SK-N-SH (cell line): ENCODE results near the gene ANKMY1. TPM values are rescaled to one million over a fixed set of nuclear protein-coding genes. Genes with fewer than 3 reads are reported as not detected.

Experiments used
- CTCF ChIA-PET: fragments of 300-600, 350-600 bp; formaldehyde crosslinking; extraction: SDS; loops from one replicate; lab custom pipeline; 2021; lab: Yijun Ruan, JAX
- POLR2A ChIA-PET: fragments of 350-600 bp; sonication (Branson Sonifier 250); formaldehyde crosslinking; extraction: SDS; loops from one replicate; lab custom pipeline; 2020; ENCODE audit warnings: antibody characterized with exemption, inconsistent platforms; lab: Yijun Ruan, JAX
- DNase-seq: peaks from one replicate; pipeline ENCODE4 v3.0.0; 2012
- H2AFZ ChIP-seq: fragments of 200-600 bp; sonication (generic); 2 replicates; pipeline ENCODE4 v1.8.1; 2016; ENCODE audit warnings: antibody characterized with exemption, mild to moderate bottlenecking, low read depth
- H3F3A ChIP-seq: fragments of 200-600 bp; sonication (generic); replicated peaks from 2 replicates; pipeline ENCODE3; 2016; ENCODE audit warnings: antibody characterized with exemption, mild to moderate bottlenecking; ENCODE audit not compliant: insufficient read depth
- H3K27ac ChIP-seq, 2 experiments: fragments of 200-500 bp in 1 of 2; fragments of 200-600 bp in 1 of 2; sonication (Bioruptor generic) in 1 of 2; sonication (generic), shearing (Covaris generic) in 1 of 2; 2 replicates each; pipeline versions ENCODE4 v1.5.1 to v1.6.1; 2014 to 2016; ENCODE audit warnings: low read depth in 2 of 2, inconsistent platforms in 1 of 2, low read length in 1 of 2, mild to moderate bottlenecking in 1 of 2, mixed read lengths in 1 of 2
- H3K27me3 ChIP-seq: fragments of 200-600 bp; sonication (generic), shearing (Covaris generic); 2 replicates; pipeline ENCODE4 v1.6.1; 2016; ENCODE audit warnings: mixed run types; ENCODE audit not compliant: insufficient read depth
- H3K36me3 ChIP-seq, 2 experiments: fragments of 200-500 bp in 1 of 2; fragments of 200-600 bp in 1 of 2; sonication (Bioruptor generic) in 1 of 2; sonication (generic) in 1 of 2; replicated peaks in 1 of 2; 2 replicates each; pipeline versions ENCODE3 to v1.5.1; 2014 to 2016; ENCODE audit warnings: low read length in 1 of 2, mild to moderate bottlenecking in 1 of 2; ENCODE audit not compliant: insufficient read depth in 2 of 2, control insufficient read depth in 1 of 2
- H3K4me1 ChIP-seq, 2 experiments: fragments of 200-500 bp in 1 of 2; fragments of 200-600 bp in 1 of 2; sonication (Bioruptor generic) in 1 of 2; sonication (generic), shearing (Covaris generic) in 1 of 2; 2 replicates each; pipeline versions ENCODE4 v1.5.1 to v1.6.1; 2014 to 2016; ENCODE audit warnings: low read depth in 1 of 2, low read length in 1 of 2, mixed run types in 1 of 2; ENCODE audit not compliant: insufficient read depth in 2 of 2, control insufficient read depth in 1 of 2
- H3K4me2 ChIP-seq: fragments of 200-600 bp; sonication (generic), shearing (Covaris generic); 2 replicates; pipeline ENCODE4 v1.6.1; 2017; ENCODE audit warnings: mixed run types
- H3K4me3 ChIP-seq, 2 experiments: fragments of 200-500 bp in 1 of 2; fragments of 200-600 bp in 1 of 2; sonication (Bioruptor generic) in 1 of 2; sonication (generic), shearing (Covaris generic) in 1 of 2; 2 replicates each; pipeline versions ENCODE4 v1.5.1 to v1.8.1; 2014 to 2016; ENCODE audit warnings: low read depth in 2 of 2, inconsistent platforms in 1 of 2, low read length in 1 of 2, mild to moderate bottlenecking in 1 of 2, mixed read lengths in 1 of 2, moderate library complexity in 1 of 2
- H3K79me2 ChIP-seq: fragments of 200-600 bp; sonication (generic); 2 replicates; pipeline ENCODE4 v1.8.1; 2017; ENCODE audit warnings: mild to moderate bottlenecking; ENCODE audit not compliant: insufficient read depth
- H3K9ac ChIP-seq: fragments of 200-600 bp; sonication (generic); 2 replicates; pipeline ENCODE4 v1.6.1; 2017; ENCODE audit warnings: mixed run types
- H3K9me2 ChIP-seq: fragments of 200-600 bp; sonication (generic); 2 replicates; pipeline ENCODE4 v1.6.1; 2017; ENCODE audit warnings: mixed run types
- H3K9me3 ChIP-seq: fragments of 200-600 bp; sonication (generic); 2 replicates; pipeline ENCODE4 v1.6.1; 2017; ENCODE audit warnings: mixed run types, mild to moderate bottlenecking, moderate library complexity
- H4K20me1 ChIP-seq: fragments of 200-600 bp; sonication (generic); 2 replicates; pipeline ENCODE4 v1.6.1; 2017; ENCODE audit warnings: mild to moderate bottlenecking, mixed run types; ENCODE audit not compliant: insufficient read depth
- CHD2 ChIP-seq: fragments of 150-350 bp; IDR thresholded peaks from 2 replicates; pipeline ENCODE4 v1.6.1; 2018; ENCODE audit warnings: low read length; ENCODE audit not compliant: partially characterized antibody
- ELF1 ChIP-seq: IDR thresholded peaks from 2 replicates; pipeline ENCODE4 v1.4.0; 2012
- EP300 ChIP-seq, 2 experiments: IDR thresholded peaks; 2 replicates each; pipeline versions ENCODE4 v1.4.0 to v1.6.1; 2012; ENCODE audit warnings: borderline replicate concordance in 1 of 2, low read depth in 1 of 2, low read length in 1 of 2
- EZH2phosphoT487 ChIP-seq: fragments of 200-600 bp; sonication (generic); IDR thresholded peaks from 2 replicates; pipeline ENCODE4 v1.6.1; 2017; ENCODE audit warnings: low read depth, mixed run types, mild to moderate bottlenecking, antibody characterized with exemption, moderate library complexity, borderline replicate concordance
- FOXM1 ChIP-seq: IDR thresholded peaks from 2 replicates; pipeline ENCODE4 v1.4.0; 2012; ENCODE audit warnings: low read depth, mild to moderate bottlenecking
- JUND ChIP-seq: IDR thresholded peaks from 2 replicates; pipeline ENCODE4 v1.4.0; 2012
- MEF2A ChIP-seq: IDR thresholded peaks from 2 replicates; pipeline ENCODE4 v1.4.0; 2012; ENCODE audit warnings: low read depth, borderline replicate concordance
- MXI1 ChIP-seq: IDR thresholded peaks from 2 replicates; pipeline ENCODE4 v1.6.1; 2012; ENCODE audit warnings: mild to moderate bottlenecking, low read depth, low read length, improper control_type of control experiment
- NRF1 ChIP-seq: IDR thresholded peaks from 2 replicates; pipeline ENCODE4 v1.6.1; 2012; ENCODE audit warnings: low read depth, mild to moderate bottlenecking, low read length
- POLR2AphosphoS5 ChIP-seq: IDR thresholded peaks from 2 replicates; pipeline ENCODE4 v1.6.1; 2012; ENCODE audit warnings: low read depth, low read length
- RXRA ChIP-seq: IDR thresholded peaks from 2 replicates; pipeline ENCODE4 v1.4.0; 2012; ENCODE audit warnings: low read depth, mild to moderate bottlenecking, borderline replicate concordance
- SIN3A ChIP-seq: IDR thresholded peaks from 2 replicates; pipeline ENCODE4 v1.6.1; 2012; ENCODE audit warnings: low read depth, mild to moderate bottlenecking, low read length, moderate library complexity, borderline replicate concordance
- TCF12 ChIP-seq: IDR thresholded peaks from 2 replicates; pipeline ENCODE4 v1.4.0; 2012
- TEAD4 ChIP-seq: IDR thresholded peaks from 2 replicates; pipeline ENCODE4 v1.4.0; 2012; ENCODE audit warnings: mild to moderate bottlenecking, borderline replicate concordance; ENCODE audit not compliant: insufficient read depth
- YY1 ChIP-seq: IDR thresholded peaks from 2 replicates; pipeline ENCODE4 v1.4.0; 2012; ENCODE audit warnings: low read depth, mild to moderate bottlenecking
- WGBS: methylation state at CpG from one replicate; pipeline ENCODE4 v1.1.6; 2017; ENCODE audit warnings: low lambda C conversion rate; 5-methylcytosine and 5-hydroxymethylcytosine counted together
- polyA plus RNA-seq, 3 experiments: library from polyadenylated mRNA; depleted of rRNA; stranded (reverse); fragments of >200 nt; gene quantifications; 2 replicates each; pipeline ENCODE4 v1.2.3, GENCODE V29; 2012
- TF ChIP-seq, protein P1 (sequence below): IDR thresholded peaks from 2 replicates; pipeline ENCODE4 v1.4.0; 2012; ENCODE audit warnings: low read depth, borderline replicate concordance
- TF ChIP-seq, protein P2 (sequence below): IDR thresholded peaks from 2 replicates; pipeline ENCODE4; 2012
- TF ChIP-seq, protein P3 (sequence below): IDR thresholded peaks from 2 replicates; pipeline ENCODE4 v1.4.0; 2012; ENCODE audit warnings: low read depth
- TF ChIP-seq, protein P4 (sequence below): IDR thresholded peaks from 2 replicates; pipeline ENCODE4 v1.4.0; 2012; ENCODE audit warnings: low read depth, borderline replicate concordance

ANKMY1 gene
- polyA plus RNA-seq, 1 of the 3 experiments (the other 2 are of a cell fraction): 12.1 TPM

DNA sequence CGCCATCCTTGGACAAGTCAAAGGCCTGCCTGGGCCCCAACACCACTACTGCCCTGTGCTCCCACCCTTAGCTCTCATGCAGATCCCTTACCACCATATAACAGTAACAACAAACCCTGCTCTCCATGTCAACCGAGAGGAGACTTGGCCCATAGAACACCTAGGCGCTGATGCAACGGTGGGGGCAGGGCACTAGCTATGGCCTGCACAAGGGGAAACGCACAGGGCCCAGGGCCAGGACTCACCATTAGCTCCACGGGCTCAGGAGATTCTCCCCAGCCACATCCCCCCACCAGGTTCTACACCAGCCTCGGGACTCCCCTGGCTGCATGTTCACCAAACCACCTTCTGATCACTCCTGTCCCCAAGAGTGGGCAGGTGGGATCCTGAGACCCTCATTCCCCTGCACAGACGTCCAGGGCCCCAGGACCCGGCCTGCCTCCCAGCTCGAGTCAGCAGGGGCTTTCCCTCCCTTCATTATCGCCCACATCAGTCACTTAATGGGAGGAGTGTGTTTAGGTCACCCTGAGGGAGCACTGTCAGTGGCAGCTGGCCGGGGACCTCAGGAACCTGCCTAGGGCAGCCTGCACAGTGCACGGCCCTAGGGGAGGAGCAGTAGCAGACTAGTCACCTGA is 29.3 kb downstream of the ANKMY1 start:
- Histone ChIP-seq H3K4me1 (no peaks in the 10 kb centered on the region), H4K20me1 (no peaks in the 10 kb centered on the region), H3F3A (peaks cover 3% of the 10 kb centered on the region), H3K4me3 (no peak overlapping the region)
- POLR2A ChIA-PET: no interaction called here
- TF ChIP-seq, protein P1, sequence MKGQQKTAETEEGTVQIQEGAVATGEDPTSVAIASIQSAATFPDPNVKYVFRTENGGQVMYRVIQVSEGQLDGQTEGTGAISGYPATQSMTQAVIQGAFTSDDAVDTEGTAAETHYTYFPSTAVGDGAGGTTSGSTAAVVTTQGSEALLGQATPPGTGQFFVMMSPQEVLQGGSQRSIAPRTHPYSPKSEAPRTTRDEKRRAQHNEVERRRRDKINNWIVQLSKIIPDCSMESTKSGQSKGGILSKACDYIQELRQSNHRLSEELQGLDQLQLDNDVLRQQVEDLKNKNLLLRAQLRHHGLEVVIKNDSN: no peak
- TF ChIP-seq NRF1 (no peak), MEF2A (no peak), SIN3A (no peak), CHD2 (no peak), MXI1 (no peak), FOXM1 (no peak), YY1 (no peak), EP300 (IDR thresholded peaks at IDR 0.05; ENCODE audit: borderline replicate concordance in 1 of 2, low read depth in 1 of 2, low read length in 1 of 2) (no peak), POLR2AphosphoS5 (no peak), RXRA (no peak), TEAD4 (no peak), JUND (no peak)
- TF ChIP-seq, protein P2, sequence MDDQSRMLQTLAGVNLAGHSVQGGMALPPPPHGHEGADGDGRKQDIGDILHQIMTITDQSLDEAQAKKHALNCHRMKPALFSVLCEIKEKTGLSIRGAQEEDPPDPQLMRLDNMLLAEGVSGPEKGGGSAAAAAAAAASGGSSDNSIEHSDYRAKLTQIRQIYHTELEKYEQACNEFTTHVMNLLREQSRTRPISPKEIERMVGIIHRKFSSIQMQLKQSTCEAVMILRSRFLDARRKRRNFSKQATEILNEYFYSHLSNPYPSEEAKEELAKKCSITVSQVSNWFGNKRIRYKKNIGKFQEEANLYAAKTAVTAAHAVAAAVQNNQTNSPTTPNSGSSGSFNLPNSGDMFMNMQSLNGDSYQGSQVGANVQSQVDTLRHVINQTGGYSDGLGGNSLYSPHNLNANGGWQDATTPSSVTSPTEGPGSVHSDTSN: no peak
- TF ChIP-seq, protein P3, sequence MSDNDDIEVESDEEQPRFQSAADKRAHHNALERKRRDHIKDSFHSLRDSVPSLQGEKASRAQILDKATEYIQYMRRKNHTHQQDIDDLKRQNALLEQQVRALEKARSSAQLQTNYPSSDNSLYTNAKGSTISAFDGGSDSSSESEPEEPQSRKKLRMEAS: no peak
- TF ChIP-seq, all 33 proteins: peak for 0
- Histone ChIP-seq H3K79me2 (no peaks in the 10 kb centered on the region), H3K27ac (no peak overlapping the region), H3K9me3 (peaks cover 24% of the 10 kb centered on the region; the same call in 1 of the 2 replicates), H3K36me3 (peaks cover 6 to 36% of the 10 kb centered on the region in 2 experiments), H2AFZ (no peak overlapping the region), H3K9me2 (no peaks in the 10 kb centered on the region), H3K9ac (no peak overlapping the region), H3K27me3 (no peaks in the 10 kb centered on the region), H3K4me2 (no peak overlapping the region)
- no peak for DNase-seq
- CTCF ChIA-PET: interaction anchor here (1.6 kb wide), 1 partner anchor 38 kb away, joined by 4 read pairs; no protein-coding TSS in a partner anchor
- 76% methylated on average over 9 of the region's 13 CpGs for WGBS

DNA sequence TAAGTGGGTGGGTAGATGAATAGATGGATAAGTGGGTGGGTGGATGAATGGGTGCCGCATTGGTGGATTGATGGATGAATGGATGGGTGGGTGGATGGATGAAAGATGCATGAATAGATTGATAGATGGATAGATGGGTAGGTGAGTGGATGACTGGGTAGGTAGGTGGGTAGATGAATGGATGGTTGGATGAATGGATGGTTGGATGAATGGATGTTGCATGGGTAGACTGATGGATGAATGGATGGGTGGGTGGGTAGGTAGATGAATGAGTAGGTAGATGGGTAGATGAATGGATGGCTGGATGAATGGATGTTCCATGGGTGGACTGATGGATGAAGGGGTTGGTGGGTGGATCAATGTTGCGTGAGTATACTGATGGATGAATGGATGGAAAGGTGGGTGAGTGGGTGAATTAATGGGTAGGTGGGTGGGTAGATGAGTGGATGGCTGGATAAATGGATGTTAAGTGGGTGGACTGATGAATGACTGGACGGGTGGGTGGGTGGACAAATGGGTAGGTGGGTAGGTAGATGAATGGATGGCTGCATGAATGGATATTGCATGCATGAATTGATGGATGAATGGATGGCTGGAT is 30.5 kb downstream of the ANKMY1 start:
- H3K4me3 ChIP-seq: no peak overlapping the region
- peaks cover 16% of the 10 kb centered on the region; the same call in 1 of the 2 replicates for H3K9me3 ChIP-seq
- no peak overlapping the region for H2AFZ ChIP-seq
- no peaks in the 10 kb centered on the region for H3F3A ChIP-seq
- H3K4me2 ChIP-seq: no peak overlapping the region
- no peaks in the 10 kb centered on the region for H4K20me1 ChIP-seq
- 70% methylated on average over 3 of the region's 3 CpGs for WGBS
- no peak overlapping the region for H3K27ac ChIP-seq
- no peaks in the 10 kb centered on the region for H3K27me3 ChIP-seq
- no peaks in the 10 kb centered on the region for H3K4me1 ChIP-seq
- no peak for DNase-seq
- no peaks in the 10 kb centered on the region for H3K79me2 ChIP-seq
- POLR2A ChIA-PET: no interaction called here
- H3K9me2 ChIP-seq: no peaks in the 10 kb centered on the region
- H3K9ac ChIP-seq: no peak overlapping the region
- peaks cover 15 to 41% of the 10 kb centered on the region in 2 experiments for H3K36me3 ChIP-seq
- CTCF ChIA-PET: no interaction called here
- TF ChIP-seq EZH2phosphoT487: no peak
- no peak for TF ChIP-seq ELF1
- no peak for TF ChIP-seq SIN3A
- TF ChIP-seq EP300 (IDR thresholded peaks at IDR 0.05; ENCODE audit: borderline replicate concordance in 1 of 2, low read depth in 1 of 2, low read length in 1 of 2): no peak
- TF ChIP-seq, protein P3: no peak
- TF ChIP-seq, protein P2: no peak
- no peak for TF ChIP-seq YY1
- TF ChIP-seq JUND: no peak
- TF ChIP-seq TCF12: no peak
- TF ChIP-seq, protein P4, sequence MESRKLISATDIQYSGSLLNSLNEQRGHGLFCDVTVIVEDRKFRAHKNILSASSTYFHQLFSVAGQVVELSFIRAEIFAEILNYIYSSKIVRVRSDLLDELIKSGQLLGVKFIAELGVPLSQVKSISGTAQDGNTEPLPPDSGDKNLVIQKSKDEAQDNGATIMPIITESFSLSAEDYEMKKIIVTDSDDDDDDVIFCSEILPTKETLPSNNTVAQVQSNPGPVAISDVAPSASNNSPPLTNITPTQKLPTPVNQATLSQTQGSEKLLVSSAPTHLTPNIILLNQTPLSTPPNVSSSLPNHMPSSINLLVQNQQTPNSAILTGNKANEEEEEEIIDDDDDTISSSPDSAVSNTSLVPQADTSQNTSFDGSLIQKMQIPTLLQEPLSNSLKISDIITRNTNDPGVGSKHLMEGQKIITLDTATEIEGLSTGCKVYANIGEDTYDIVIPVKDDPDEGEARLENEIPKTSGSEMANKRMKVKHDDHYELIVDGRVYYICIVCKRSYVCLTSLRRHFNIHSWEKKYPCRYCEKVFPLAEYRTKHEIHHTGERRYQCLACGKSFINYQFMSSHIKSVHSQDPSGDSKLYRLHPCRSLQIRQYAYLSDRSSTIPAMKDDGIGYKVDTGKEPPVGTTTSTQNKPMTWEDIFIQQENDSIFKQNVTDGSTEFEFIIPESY: no peak
- TF ChIP-seq TEAD4: no peak
- no peak for TF ChIP-seq POLR2AphosphoS5
- TF ChIP-seq, protein P1: no peak
